Nasal cavity respiratory epithelium epithelial cell of viscerocranial mucosa (primary cell): ENCODE measurements around the gene MFSD8. TPM values are rescaled to one million over a fixed set of nuclear protein-coding genes. Genes with fewer than 3 reads are reported as not detected.

Source experiments
- total RNA-seq: library from RNA; depleted of rRNA; stranded (reverse); fragments of >200 nt; gene quantifications from 2 replicates; pipeline ENCODE4 v1.2.3, GENCODE V29; 2014

MFSD8 gene
- total RNA-seq = 15.0 and 15.7 TPM in 2 replicates

GRCh38 chr4:127965062-127965802 lies at the start of gene MFSD8, which contains the start of gene ABHD18:
MFSD8 (minus strand) TSS chr4:127965173; CDS start chr4:127965133, 40 bp downstream.
ABHD18 (plus strand) TSS chr4:127965406; CDS start chr4:127982956, 17,550 bp downstream.

GRCh38 chr4:127880763-127881562 lies 84.0 kb downstream of the MFSD8 start, which contains the start of gene PLK4:
PLK4 (plus strand) TSS chr4:127880893; CDS start chr4:127881135, 242 bp downstream.

Other genes with a start within 250 kb of the MFSD8 start
- gene SLC25A31, start 234.8 kb downstream of the MFSD8 start, total RNA-seq = not detected in 2 replicates
- 31.4 and 36.7 TPM in 2 replicates for gene HSPA4L, start 182.9 kb downstream of the MFSD8 start, total RNA-seq
- gene PLK4, start 84.3 kb downstream of the MFSD8 start, total RNA-seq = 1.2 and 1.4 TPM in 2 replicates
- gene ABHD18, start 233 bp upstream of the MFSD8 start, total RNA-seq = 9.3 and 9.9 TPM in 2 replicates
- 32.5 and 72.5 TPM in 2 replicates for gene LARP1B, start 96.1 kb upstream of the MFSD8 start, total RNA-seq